ENCODE data around the gene TMEM235.

DNA sequence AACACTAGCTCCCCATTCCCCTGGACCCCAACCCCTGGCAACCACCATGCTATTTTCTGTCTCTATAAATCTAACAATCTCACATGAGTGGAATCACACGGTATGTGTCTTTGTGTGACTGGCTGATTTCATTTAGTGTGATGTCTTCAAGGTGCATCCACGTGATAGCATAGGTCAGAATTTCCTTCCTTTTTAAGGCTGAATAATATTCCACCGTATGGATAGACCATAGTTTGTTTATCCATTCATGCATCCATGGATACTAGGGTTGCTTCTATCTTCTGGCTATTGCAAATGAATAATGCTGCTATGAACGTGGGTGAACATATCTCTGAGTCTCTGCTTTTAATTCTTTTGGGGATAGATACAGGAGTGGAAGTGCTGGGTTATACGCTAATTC is 43.9 kb downstream of the TMEM235 start:
- TF ChIP-seq CTCF (IDR thresholded peaks at IDR 0.05) (no peak), EZH2phosphoT487 (IDR thresholded peaks at IDR 0.05) (no peak), EZH2 (IDR thresholded peaks at IDR 0.05) (no peak)

All from neural progenitor cell (in vitro differentiated cells).